ENCODE measurements around the gene PRKG1.

The PRKG1 gene

GRCh38 chr10:51066231-51066630 is 8.1 kb upstream of the PRKG1 start:
- DNase-seq (no peak), ATAC-seq (ENCODE audit: insufficient read depth, low read depth) (no peak)
- no peak overlapping the region for H2AFZ ChIP-seq (ENCODE audit: low read depth, low read length)
- H3K4me3 ChIP-seq (ENCODE audit: low read depth in 1 of 2, low read length in 2 of 2), result no peak overlapping the region
- TF ChIP-seq EZH2 (IDR thresholded peaks at IDR 0.05; ENCODE audit: borderline replicate concordance, low read depth, low read length, severe bottlenecking) (no peak), CTCF (IDR thresholded peaks at IDR 0.05; ENCODE audit: borderline replicate concordance, extremely low read depth, low read length, poor library complexity, severe bottlenecking) (no peak)
- no peaks in the 10 kb centered on the region for H3K4me1 ChIP-seq (ENCODE audit: insufficient read depth, low read length)
- H3K9ac ChIP-seq (ENCODE audit: low read depth, low read length), result no peak overlapping the region
- no peaks in the 10 kb centered on the region for H4K20me1 ChIP-seq (ENCODE audit: insufficient read depth, low read length)
- no peaks in the 10 kb centered on the region for H3K9me3 ChIP-seq (ENCODE audit: insufficient read depth, low read length, severe bottlenecking)
- no peaks in the 10 kb centered on the region for H3K27me3 ChIP-seq (ENCODE audit: insufficient read depth, low read length, poor library complexity)
- no peaks in the 10 kb centered on the region for H3K36me3 ChIP-seq (ENCODE audit: insufficient read depth, low read length)
- H3K4me2 ChIP-seq (ENCODE audit: insufficient read depth, low read length), result no peak overlapping the region
- H3K27ac ChIP-seq (ENCODE audit: low read length), result no peak overlapping the region
- H3K79me2 ChIP-seq (ENCODE audit: insufficient read depth, low read length), result no peaks in the 10 kb centered on the region

GRCh38 chr10:51072210-51072609 is 2.1 kb upstream of the PRKG1 start:
- no peaks in the 10 kb centered on the region for H3K9me3 ChIP-seq (ENCODE audit: insufficient read depth, low read length, severe bottlenecking)
- no peak overlapping the region for H3K4me3 ChIP-seq (ENCODE audit: low read depth in 1 of 2, low read length in 2 of 2)
- no peak overlapping the region for H3K27ac ChIP-seq (ENCODE audit: low read length)
- H2AFZ ChIP-seq (ENCODE audit: low read depth, low read length), result no peak overlapping the region
- H3K36me3 ChIP-seq (ENCODE audit: insufficient read depth, low read length), result no peaks in the 10 kb centered on the region
- no peak overlapping the region for H3K9ac ChIP-seq (ENCODE audit: low read depth, low read length)
- DNase-seq (no peak), ATAC-seq (ENCODE audit: insufficient read depth, low read depth) (no peak)
- H4K20me1 ChIP-seq (ENCODE audit: insufficient read depth, low read length), result no peaks in the 10 kb centered on the region
- H3K4me2 ChIP-seq (ENCODE audit: insufficient read depth, low read length), result no peak overlapping the region
- no peaks in the 10 kb centered on the region for H3K27me3 ChIP-seq (ENCODE audit: insufficient read depth, low read length, poor library complexity)
- H3K4me1 ChIP-seq (ENCODE audit: insufficient read depth, low read length), result no peaks in the 10 kb centered on the region
- H3K79me2 ChIP-seq (ENCODE audit: insufficient read depth, low read length), result no peaks in the 10 kb centered on the region
- TF ChIP-seq CTCF (IDR thresholded peaks at IDR 0.05; ENCODE audit: borderline replicate concordance, extremely low read depth, low read length, poor library complexity, severe bottlenecking) (no peak), EZH2 (IDR thresholded peaks at IDR 0.05; ENCODE audit: borderline replicate concordance, low read depth, low read length, severe bottlenecking) (no peak)

GRCh38 chr10:51072921-51073434 is 1.3 kb upstream of the PRKG1 start:
- Histone ChIP-seq H3K9ac (ENCODE audit: low read depth, low read length) (no peak overlapping the region), H3K4me2 (ENCODE audit: insufficient read depth, low read length) (no peak overlapping the region), H3K27ac (ENCODE audit: low read length) (no peak overlapping the region), H3K27me3 (ENCODE audit: insufficient read depth, low read length, poor library complexity) (no peaks in the 10 kb centered on the region), H3K9me3 (ENCODE audit: insufficient read depth, low read length, severe bottlenecking) (no peaks in the 10 kb centered on the region), H3K79me2 (ENCODE audit: insufficient read depth, low read length) (no peaks in the 10 kb centered on the region), H4K20me1 (ENCODE audit: insufficient read depth, low read length) (no peaks in the 10 kb centered on the region), H3K4me3 (ENCODE audit: low read depth in 1 of 2, low read length in 2 of 2) (no peak overlapping the region), H3K4me1 (ENCODE audit: insufficient read depth, low read length) (no peaks in the 10 kb centered on the region), H3K36me3 (ENCODE audit: insufficient read depth, low read length) (no peaks in the 10 kb centered on the region), H2AFZ (ENCODE audit: low read depth, low read length) (no peak overlapping the region)
- TF ChIP-seq CTCF (IDR thresholded peaks at IDR 0.05; ENCODE audit: borderline replicate concordance, extremely low read depth, low read length, poor library complexity, severe bottlenecking), result no peak
- TF ChIP-seq EZH2 (IDR thresholded peaks at IDR 0.05; ENCODE audit: borderline replicate concordance, low read depth, low read length, severe bottlenecking), result no peak
- DNase-seq (no peak), ATAC-seq (ENCODE audit: insufficient read depth, low read depth) (no peak)
